Stimulated activated CD4-positive, alpha-beta T cell treated with anti-CD3 and anti-CD28 coated beads, Interleukin-2, amount 100 ng/mL, for 48 hours (primary cell): ENCODE results near the gene CHRM4.
A peak's percentile ranks its signal among the peaks of the same experiment; 100 is the strongest.

ENCODE experiments used
- DNase-seq, 2 donors: peaks; one replicate each; pipeline ENCODE4 v3.0.0-alpha.2; 2020

Gene CHRM4

GRCh38 chr11:46402957-46403902 is 11.7 kb upstream of the CHRM4 start:
- DNase-seq: no peak

- no peak for DNase-seq
These were observed 6.0 kb upstream of the CHRM4 start for GRCh38 chr11:46397526-46397925.

GRCh38 chr11:46393759-46394158 is 2.2 kb upstream of the CHRM4 start:
- no peak for DNase-seq

- no peak for DNase-seq
These were observed 1.6 kb upstream of the CHRM4 start for GRCh38 chr11:46393231-46393616.

- DNase-seq: peak; percentile 73 to 81
These were observed 1.1 kb upstream of the CHRM4 start for GRCh38 chr11:46392421-46393230.

- no peak for DNase-seq
These were observed 394 bp downstream of the CHRM4 start for GRCh38 chr11:46391186-46391577.

- no peak for DNase-seq
These were observed 1.0 kb downstream of the CHRM4 start for GRCh38 chr11:46390331-46391171.

GRCh38 chr11:46389450-46390330 is 1.9 kb downstream of the CHRM4 start:
- peak; percentile 65 for DNase-seq

- DNase-seq: no peak
These were observed 2.7 kb downstream of the CHRM4 start for GRCh38 chr11:46388619-46389449.

- DNase-seq: no peak
These were observed 3.5 kb downstream of the CHRM4 start for GRCh38 chr11:46387919-46388618.

- no peak for DNase-seq
These were observed 4.1 kb downstream of the CHRM4 start for GRCh38 chr11:46387456-46387855.

- DNase-seq: no peak
These were observed 4.9 kb downstream of the CHRM4 start for GRCh38 chr11:46386674-46387073.

GRCh38 chr11:46386005-46386578 is 5.5 kb downstream of the CHRM4 start:
- DNase-seq: no peak

GRCh38 chr11:46385169-46386004 is 6.2 kb downstream of the CHRM4 start:
- no peak for DNase-seq

GRCh38 chr11:46383974-46384701 is 7.4 kb downstream of the CHRM4 start:
- DNase-seq: no peak

GRCh38 chr11:46383404-46383758 is 8.2 kb downstream of the CHRM4 start:
- no peak for DNase-seq

GRCh38 chr11:46382646-46383403 is 8.8 kb downstream of the CHRM4 start:
- no peak for DNase-seq
